GM18909 (cell line): ENCODE results near the gene KCNQ1OT1.

Experiments used
- ATAC-seq: cut with Tn5 transposase; IDR thresholded peaks from one replicate; pipeline ENCODE4 v1.9.1; 2021; ENCODE audit warnings: mild to moderate bottlenecking; ENCODE audit not compliant: unreplicated experiment, poor library complexity

Gene KCNQ1OT1

GRCh38 chr11:2737866-2738265 lies 38.1 kb upstream of the KCNQ1OT1 start:
- ATAC-seq = no peak

- no peak for ATAC-seq
These were observed 37.4 kb upstream of the KCNQ1OT1 start for GRCh38 chr11:2737226-2737590.

GRCh38 chr11:2736577-2737225 lies 36.9 kb upstream of the KCNQ1OT1 start:
- ATAC-seq = no peak

GRCh38 chr11:2735053-2735589 lies 35.3 kb upstream of the KCNQ1OT1 start:
- ATAC-seq = no peak

- ATAC-seq = no peak
These were observed 34.6 kb upstream of the KCNQ1OT1 start for GRCh38 chr11:2734181-2735052.

GRCh38 chr11:2732940-2733628 lies 33.3 kb upstream of the KCNQ1OT1 start:
- no peak for ATAC-seq

- no peak for ATAC-seq
These were observed 32.6 kb upstream of the KCNQ1OT1 start for GRCh38 chr11:2732261-2732939.

GRCh38 chr11:2731130-2732125 lies 31.6 kb upstream of the KCNQ1OT1 start:
- no peak for ATAC-seq

- ATAC-seq = no peak
These were observed 30.7 kb upstream of the KCNQ1OT1 start for GRCh38 chr11:2730272-2731129.

- no peak for ATAC-seq
These were observed 30.0 kb upstream of the KCNQ1OT1 start for GRCh38 chr11:2729841-2730240.

GRCh38 chr11:2728663-2729332 lies 29.0 kb upstream of the KCNQ1OT1 start:
- no peak for ATAC-seq

- ATAC-seq = no peak
These were observed 28.4 kb upstream of the KCNQ1OT1 start for GRCh38 chr11:2728128-2728662.

GRCh38 chr11:2726964-2727363 lies 27.2 kb upstream of the KCNQ1OT1 start:
- no peak for ATAC-seq

- no peak for ATAC-seq
These were observed 25.8 kb upstream of the KCNQ1OT1 start for GRCh38 chr11:2725368-2726300.

- ATAC-seq = no peak
These were observed 25.0 kb upstream of the KCNQ1OT1 start for GRCh38 chr11:2724653-2725367.

- ATAC-seq = no peak
These were observed 24.3 kb upstream of the KCNQ1OT1 start for GRCh38 chr11:2724104-2724503.
